PC-9 (cell line): ENCODE data around the gene UQCRC1. TPM values are rescaled to one million over a fixed set of nuclear protein-coding genes. Genes with fewer than 3 reads are reported as not detected.

Experiments
- BruUV-seq: library from RNA; stranded (reverse); fragments of 400-500 nt; replicated peaks from 2 replicates; lab custom pipeline; 2021; lab: Mats Ljungman, UMichigan
- CTCF ChIA-PET: fragments of 300-600 bp; sonication (Branson Sonifier 250); formaldehyde crosslinking; loops from one replicate; lab custom pipeline; 2022; ENCODE audit warnings: antibody characterized with exemption; lab: Charles Lee
- POLR2A ChIA-PET: fragments of 300-600 bp; sonication (Branson Sonifier 250); formaldehyde crosslinking; loops from one replicate; lab custom pipeline; 2022; ENCODE audit warnings: antibody characterized with exemption; ENCODE audit not compliant: unreplicated experiment; lab: Charles Lee
- DNase-seq, 2 experiments: peaks; one replicate each; pipeline versions ENCODE4 v3.0.0 to v3.0.0-alpha.2; 2015 to 2022; ENCODE audit warnings: mixed read lengths in 1 of 2
- H2AFZ ChIP-seq: fragments of 200-600 bp; sonication (generic); 2 replicates; pipeline ENCODE4 v1.8.1; 2017; ENCODE audit warnings: antibody characterized with exemption
- H3F3A ChIP-seq: fragments of 200-600 bp; sonication (generic); 2 replicates; pipeline ENCODE4 v1.8.1; 2017; ENCODE audit warnings: antibody characterized with exemption, mild to moderate bottlenecking, low read depth; ENCODE audit not compliant: insufficient read depth
- H3K27ac ChIP-seq: fragments of 200-600 bp; sonication (generic); 2 replicates; pipeline ENCODE4 v1.6.1; 2016; ENCODE audit warnings: mixed run types
- H3K27me3 ChIP-seq: fragments of 200-600 bp; sonication (generic); 2 replicates; pipeline ENCODE4 v1.6.1; 2016; ENCODE audit warnings: low read depth, mixed run types; ENCODE audit not compliant: insufficient read depth
- H3K36me3 ChIP-seq: fragments of 200-600 bp; sonication (generic); 2 replicates; pipeline ENCODE4 v1.6.1; 2016; ENCODE audit warnings: low read depth, mixed run types
- H3K4me1 ChIP-seq: fragments of 200-600 bp; sonication (generic); replicated peaks from 2 replicates; pipeline ENCODE4 v1.6.1; 2016; ENCODE audit warnings: mixed run types; ENCODE audit not compliant: insufficient read depth
- H3K4me2 ChIP-seq: fragments of 200-600 bp; sonication (generic); 2 replicates; pipeline ENCODE4 v1.6.1; 2017; ENCODE audit warnings: mixed run types
- H3K4me3 ChIP-seq: fragments of 200-600 bp; sonication (generic); 2 replicates; pipeline ENCODE4 v1.6.1; 2016; ENCODE audit warnings: mixed run types
- H3K79me2 ChIP-seq: fragments of 200-600 bp; sonication (generic); 2 replicates; pipeline ENCODE4 v1.6.1; 2017; ENCODE audit warnings: low read depth, mixed run types
- H3K9me2 ChIP-seq: fragments of 200-600 bp; sonication (generic); 2 replicates; pipeline ENCODE4 v1.8.1; 2017; ENCODE audit warnings: mild to moderate bottlenecking; ENCODE audit not compliant: insufficient read depth
- H3K9me3 ChIP-seq: fragments of 200-600 bp; sonication (generic); 2 replicates; pipeline ENCODE4 v1.8.1; 2016; ENCODE audit warnings: low read depth; ENCODE audit not compliant: insufficient read depth
- H4K20me1 ChIP-seq: fragments of 200-600 bp; sonication (generic); 2 replicates; pipeline ENCODE4 v1.8.1; 2017; ENCODE audit not compliant: insufficient read depth
- CTCF ChIP-seq: fragments of 200-600 bp; sonication (generic); conservative IDR thresholded peaks from 2 replicates; pipeline ENCODE4 v1.6.1; 2017; ENCODE audit warnings: mixed run types, antibody characterized with exemption, mild to moderate bottlenecking, moderate library complexity
- EZH2 ChIP-seq: fragments of 200-600 bp; sonication (generic); IDR thresholded peaks from 2 replicates; pipeline ENCODE4 v1.8.0; 2017; ENCODE audit warnings: antibody characterized with exemption, low read depth
- intact Hi-C: fragments of 100-400 bp; cut with micrococcal nuclease; formaldehyde crosslinking; loops from one replicate; pipeline ENCODE4 v1.10.0; 2022; ENCODE audit not compliant: unreplicated experiment
- total RNA-seq: library from RNA; stranded (reverse); gene quantifications from 2 replicates; pipeline ENCODE4 v1.2.3, GENCODE V29; 2021

UQCRC1 gene
- total RNA-seq, 1 experiment from 2014 or later: 255 TPM

DNA sequence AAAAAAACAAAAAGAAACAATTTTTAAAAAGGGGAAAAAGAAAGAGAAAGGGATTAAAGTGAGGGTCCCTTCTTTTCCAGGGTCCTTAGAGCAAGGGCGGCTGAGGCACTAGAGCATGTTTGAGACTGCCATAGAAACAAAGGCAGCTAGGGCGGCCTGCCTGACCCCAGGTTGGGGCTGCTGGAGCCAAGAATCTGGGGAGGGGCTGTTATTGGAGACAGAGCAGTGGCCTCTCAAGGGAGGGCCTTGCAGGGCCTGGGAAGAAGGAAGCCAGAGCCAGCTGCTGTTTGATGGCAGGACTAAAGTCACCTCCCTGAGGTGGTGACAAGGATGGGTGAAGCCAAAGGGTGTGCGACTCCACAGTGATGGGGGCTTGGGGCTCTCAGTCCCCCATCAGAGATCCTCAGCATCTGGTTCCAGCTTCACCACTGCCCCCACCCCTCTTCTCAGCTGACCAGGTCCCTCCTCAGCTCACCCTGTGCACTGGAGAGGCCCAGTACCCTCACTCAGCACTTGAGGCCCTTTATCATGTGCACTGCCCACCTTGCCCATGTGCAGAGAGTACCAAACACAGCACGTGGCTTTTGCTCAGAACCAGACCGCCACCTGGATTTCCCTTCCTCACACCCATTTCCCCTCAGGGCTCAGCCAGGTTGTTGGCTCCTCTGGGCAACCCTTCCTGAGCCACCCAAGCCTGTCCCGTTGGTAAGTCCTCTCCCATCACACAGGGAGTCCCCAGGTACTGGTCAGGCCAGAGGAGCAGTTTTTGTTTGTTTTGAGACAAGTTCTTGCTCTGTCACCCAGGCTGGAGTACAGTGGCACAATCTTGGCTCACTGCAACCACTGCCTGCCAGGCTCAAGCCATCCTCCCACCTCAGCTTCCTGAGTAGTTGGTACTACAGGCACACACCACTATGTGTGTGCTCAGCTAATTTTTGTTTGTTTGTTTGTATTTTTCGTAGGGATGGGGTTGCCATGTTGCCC is 10.4 kb upstream of the UQCRC1 start:
- TF ChIP-seq CTCF (no peak), EZH2 (no peak)
- CTCF ChIA-PET: no interaction called here
- Histone ChIP-seq H3K4me1 (peaks cover 2% of the 10 kb centered on the region; the same call in 1 of the 2 replicates), H4K20me1 (no peaks in the 10 kb centered on the region), H3K9me2 (no peaks in the 10 kb centered on the region), H3K36me3 (no peaks in the 10 kb centered on the region), H3F3A (no peaks in the 10 kb centered on the region), H2AFZ (no peak overlapping the region), H3K79me2 (no peaks in the 10 kb centered on the region), H3K4me3 (no peak overlapping the region), H3K4me2 (no peak overlapping the region), H3K27ac (no peak overlapping the region), H3K9me3 (peaks cover 19% of the 10 kb centered on the region), H3K27me3 (no peaks in the 10 kb centered on the region)
- intact Hi-C loops: no loop called here
- no peak for DNase-seq
- BruUV-seq: no TSS peak
- POLR2A ChIA-PET: no interaction called here

- no peaks in the 10 kb centered on the region for H4K20me1 ChIP-seq
- CTCF ChIA-PET: no interaction called here
- no peaks in the 10 kb centered on the region for H3K36me3 ChIP-seq
- no peaks in the 10 kb centered on the region for H3K27me3 ChIP-seq
- no peak overlapping the region for H3K4me3 ChIP-seq
- H3K9me2 ChIP-seq: no peaks in the 10 kb centered on the region
- peaks cover 17% of the 10 kb centered on the region for H3K4me1 ChIP-seq
- intact Hi-C loops: no loop called here
- TF ChIP-seq CTCF: no peak
- no peak for TF ChIP-seq EZH2
- BruUV-seq: no TSS peak
- H3F3A ChIP-seq: peaks cover 14% of the 10 kb centered on the region
- peaks cover 19% of the 10 kb centered on the region for H3K9me3 ChIP-seq
- no peak overlapping the region for H3K27ac ChIP-seq
- DNase-seq: no peak
- H2AFZ ChIP-seq: no peak overlapping the region
- no peaks in the 10 kb centered on the region for H3K79me2 ChIP-seq
- H3K4me2 ChIP-seq: no peak overlapping the region
- POLR2A ChIA-PET: interaction anchor here (0.6 kb wide), 1 partner anchor 60 kb away, joined by 8 read pairs; no protein-coding TSS in a partner anchor
Observed at GRCh38 chr3:48617559-48617958, 8.1 kb upstream of the UQCRC1 start.

DNA sequence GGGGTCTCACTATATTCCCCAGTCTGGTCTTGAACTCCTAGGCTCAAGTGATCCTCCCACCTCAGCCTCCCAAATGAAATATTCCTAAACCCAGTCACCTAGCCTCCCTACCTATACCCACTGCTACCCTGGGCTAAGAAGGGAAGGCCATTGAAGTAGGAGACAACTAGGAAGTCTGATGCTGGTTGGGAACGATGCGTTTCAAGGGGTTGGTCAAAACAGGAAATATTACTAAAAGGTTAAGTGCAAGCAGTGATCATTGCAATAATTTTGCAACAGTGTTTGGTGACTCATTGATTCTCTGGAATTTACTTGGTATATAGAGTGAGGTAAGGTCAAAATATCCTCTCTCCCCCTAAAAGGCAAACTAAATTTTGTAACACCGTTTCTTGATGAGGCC is 4.6 kb upstream of the UQCRC1 start:
- intact Hi-C loops: no loop called here
- Histone ChIP-seq H3K4me2 (peak overlapping the region; percentile 46), H3K27me3 (no peaks in the 10 kb centered on the region), H3K9me3 (peaks cover 19% of the 10 kb centered on the region), H3K9me2 (no peaks in the 10 kb centered on the region), H3K36me3 (no peaks in the 10 kb centered on the region), H2AFZ (no peak overlapping the region), H3K4me3 (no peak overlapping the region), H3K79me2 (peaks cover 3% of the 10 kb centered on the region), H3K27ac (peak overlapping the region; percentile 69), H4K20me1 (no peaks in the 10 kb centered on the region), H3F3A (peaks cover 19% of the 10 kb centered on the region), H3K4me1 (peaks cover 21% of the 10 kb centered on the region)
- CTCF ChIA-PET: no interaction called here
- POLR2A ChIA-PET: no interaction called here
- TF ChIP-seq CTCF (no peak), EZH2 (no peak)
- no TSS peak for BruUV-seq
- peak in 1 of 2 experiments; percentile 88 for DNase-seq
